Activated naive CD4-positive, alpha-beta T cell treated with anti-CD3 and anti-CD28 coated beads, Interleukin-2, amount 10 ng/mL, durations not matched to agents 7 days and 5 days (primary cell): ENCODE measurements around the gene SLC5A7.

Source experiments
- CTCF ChIA-PET: fragments of 350-600 bp; sonication (Branson Sonifier 250); formaldehyde crosslinking; loops from one replicate; lab custom pipeline; 2021; ENCODE audit warnings: antibody characterized with exemption; lab: Charles Lee
- DNase-seq: peaks from one replicate; pipeline ENCODE4 v3.0.0-alpha.2; 2020
- H3K27ac Mint-ChIP-seq: one replicate; pipeline ENCODE4 v1.8.0; 2021; ENCODE audit warnings: mild to moderate bottlenecking, moderate library complexity, mixed read lengths
- H3K27me3 Mint-ChIP-seq: one replicate; pipeline ENCODE4 v1.8.0; 2021; ENCODE audit warnings: mild to moderate bottlenecking, mixed read lengths
- H3K36me3 Mint-ChIP-seq: one replicate; pipeline ENCODE4 v1.8.0; 2021; ENCODE audit warnings: mixed read lengths
- H3K4me1 Mint-ChIP-seq: one replicate; pipeline ENCODE4 v1.8.0; 2021; ENCODE audit warnings: mixed read lengths
- H3K4me3 Mint-ChIP-seq: one replicate; pipeline ENCODE4 v1.8.0; 2021; ENCODE audit warnings: mild to moderate bottlenecking, moderate library complexity, mixed read lengths
- H3K9me3 Mint-ChIP-seq: one replicate; pipeline ENCODE4 v1.8.0; 2021; ENCODE audit warnings: mixed read lengths

The SLC5A7 gene

DNA sequence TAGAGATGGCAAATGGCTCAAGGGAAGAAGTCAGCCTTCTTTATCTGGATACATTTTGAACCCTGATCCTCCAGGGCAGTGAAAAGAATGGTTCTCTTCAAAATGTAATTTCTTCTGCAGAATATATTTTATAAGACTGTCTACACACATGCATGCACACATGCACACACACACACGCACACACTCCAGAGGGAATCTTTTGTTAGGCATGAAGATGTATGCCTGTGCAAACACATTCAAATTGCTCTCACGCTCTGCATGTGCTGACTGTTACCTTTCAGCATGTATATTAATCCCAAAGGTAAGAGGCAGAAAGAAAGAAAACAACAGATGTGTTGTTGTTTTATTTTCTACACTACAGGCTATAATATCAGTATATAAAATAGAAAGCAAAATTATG is 43.2 kb downstream of the SLC5A7 start:
- Mint-ChIP-seq H3K27ac (no peak overlapping the region), H3K36me3 (no peaks in the 10 kb centered on the region), H3K4me1 (no peaks in the 10 kb centered on the region), H3K9me3 (peaks cover 9% of the 10 kb centered on the region), H3K4me3 (no peak overlapping the region), H3K27me3 (no peaks in the 10 kb centered on the region)
- CTCF ChIA-PET, result no interaction called here
- DNase-seq, result no peak

DNA sequence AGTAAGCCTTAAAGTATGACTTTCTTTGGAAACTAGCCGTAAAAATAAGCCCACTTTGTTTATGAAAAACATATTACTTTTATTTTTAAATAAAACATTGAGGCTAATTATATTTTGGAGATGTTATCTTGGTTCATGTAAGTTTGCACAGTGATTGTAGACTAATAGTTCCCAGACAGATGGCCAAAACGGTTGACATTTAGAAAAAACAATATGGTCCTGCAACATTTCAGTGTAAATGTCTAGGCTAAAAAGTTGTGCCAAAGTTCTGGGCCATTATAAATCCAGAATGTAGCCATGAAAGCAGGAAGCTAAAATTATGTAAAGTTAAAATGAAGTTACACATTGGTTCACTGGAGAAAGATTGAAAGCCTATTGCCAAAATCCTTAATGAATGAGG is 43.6 kb downstream of the SLC5A7 start:
- CTCF ChIA-PET, result no interaction called here
- H3K9me3 Mint-ChIP-seq, result peaks cover 9% of the 10 kb centered on the region
- H3K4me1 Mint-ChIP-seq, result no peaks in the 10 kb centered on the region
- H3K27ac Mint-ChIP-seq, result no peak overlapping the region
- DNase-seq, result no peak
- H3K4me3 Mint-ChIP-seq, result no peak overlapping the region
- no peaks in the 10 kb centered on the region for H3K36me3 Mint-ChIP-seq
- no peaks in the 10 kb centered on the region for H3K27me3 Mint-ChIP-seq

DNA sequence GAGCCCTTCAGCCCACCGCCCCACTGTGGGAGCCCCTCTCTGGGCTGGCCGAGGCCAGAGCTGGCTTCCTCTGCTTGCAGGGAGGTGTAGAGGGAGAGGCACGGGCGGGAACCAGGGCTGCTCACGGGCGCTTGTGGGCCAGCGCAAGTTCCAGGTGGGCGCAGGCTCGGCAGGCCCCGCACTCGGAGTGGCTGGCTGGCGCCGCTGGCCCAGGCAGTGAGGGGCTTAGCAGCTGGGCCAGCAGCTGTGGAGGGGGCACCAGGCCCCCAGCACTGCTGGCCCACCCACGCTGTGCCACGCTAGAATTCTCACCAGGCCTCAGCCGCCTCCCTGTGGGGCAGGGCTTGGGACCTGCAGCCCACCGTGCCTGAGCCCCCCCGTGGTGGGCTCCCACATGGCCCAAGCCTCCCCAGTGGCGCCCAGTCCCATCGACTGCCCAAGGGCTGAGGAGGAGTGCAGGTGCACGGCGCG is 45.2 kb downstream of the SLC5A7 start:
- Mint-ChIP-seq H3K9me3 (peaks cover 9% of the 10 kb centered on the region), H3K4me3 (no peak overlapping the region), H3K27ac (no peak overlapping the region), H3K36me3 (no peaks in the 10 kb centered on the region), H3K4me1 (no peaks in the 10 kb centered on the region), H3K27me3 (no peaks in the 10 kb centered on the region)
- no peak for DNase-seq
- CTCF ChIA-PET, result no interaction called here

DNA sequence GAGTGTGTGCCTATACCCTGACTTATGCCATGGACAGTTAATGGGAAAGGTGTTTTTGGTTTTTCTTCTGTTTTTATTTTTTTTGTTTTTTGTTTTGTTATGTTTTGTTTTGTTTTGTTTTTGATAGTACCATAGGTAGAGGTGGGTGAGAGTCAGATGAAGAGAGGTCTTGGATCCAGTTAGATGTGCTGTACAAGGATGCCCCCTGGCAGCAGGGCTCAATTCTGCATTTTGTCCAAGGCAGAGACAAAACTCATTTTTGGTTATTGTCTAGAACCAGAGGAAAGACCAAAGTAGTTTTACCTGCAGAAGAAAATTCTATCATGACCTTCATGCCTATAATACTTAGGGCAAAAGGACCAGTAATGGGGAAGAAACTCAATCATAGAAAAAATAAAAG is 48.5 kb downstream of the SLC5A7 start:
- CTCF ChIA-PET, result no interaction called here
- no peak overlapping the region for H3K4me3 Mint-ChIP-seq
- no peaks in the 10 kb centered on the region for H3K36me3 Mint-ChIP-seq
- H3K27me3 Mint-ChIP-seq, result no peaks in the 10 kb centered on the region
- H3K4me1 Mint-ChIP-seq, result no peaks in the 10 kb centered on the region
- DNase-seq, result no peak
- no peak overlapping the region for H3K27ac Mint-ChIP-seq
- peaks cover 9% of the 10 kb centered on the region for H3K9me3 Mint-ChIP-seq

DNA sequence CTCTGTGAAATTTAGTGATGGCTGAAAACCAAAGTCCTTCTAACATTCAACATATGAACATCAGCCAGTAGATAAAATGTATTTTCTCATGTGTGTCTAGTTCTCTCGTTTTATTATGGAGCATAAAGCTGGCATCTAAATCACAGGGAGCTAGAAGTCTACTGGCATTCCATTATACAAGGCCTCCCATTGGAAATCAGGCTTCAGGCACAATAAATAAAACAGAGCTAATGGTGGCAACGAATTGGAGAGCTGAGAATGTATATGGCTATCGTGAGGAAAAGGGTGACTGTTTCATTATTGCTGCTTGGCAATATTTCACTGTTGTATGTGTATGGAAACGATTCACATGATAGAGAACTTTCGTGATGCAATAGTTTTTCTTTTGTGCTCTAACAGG is 62.4 kb downstream of the SLC5A7 start:
- H3K36me3 Mint-ChIP-seq, result no peaks in the 10 kb centered on the region
- CTCF ChIA-PET, result interaction anchor here (1.0 kb wide), 1 partner anchor 24 kb away, joined by 4 read pairs; no protein-coding TSS in a partner anchor
- no peak for DNase-seq
- no peaks in the 10 kb centered on the region for H3K4me1 Mint-ChIP-seq
- peaks cover 3% of the 10 kb centered on the region for H3K9me3 Mint-ChIP-seq
- H3K27me3 Mint-ChIP-seq, result no peaks in the 10 kb centered on the region
- no peak overlapping the region for H3K4me3 Mint-ChIP-seq
- no peak overlapping the region for H3K27ac Mint-ChIP-seq

DNA sequence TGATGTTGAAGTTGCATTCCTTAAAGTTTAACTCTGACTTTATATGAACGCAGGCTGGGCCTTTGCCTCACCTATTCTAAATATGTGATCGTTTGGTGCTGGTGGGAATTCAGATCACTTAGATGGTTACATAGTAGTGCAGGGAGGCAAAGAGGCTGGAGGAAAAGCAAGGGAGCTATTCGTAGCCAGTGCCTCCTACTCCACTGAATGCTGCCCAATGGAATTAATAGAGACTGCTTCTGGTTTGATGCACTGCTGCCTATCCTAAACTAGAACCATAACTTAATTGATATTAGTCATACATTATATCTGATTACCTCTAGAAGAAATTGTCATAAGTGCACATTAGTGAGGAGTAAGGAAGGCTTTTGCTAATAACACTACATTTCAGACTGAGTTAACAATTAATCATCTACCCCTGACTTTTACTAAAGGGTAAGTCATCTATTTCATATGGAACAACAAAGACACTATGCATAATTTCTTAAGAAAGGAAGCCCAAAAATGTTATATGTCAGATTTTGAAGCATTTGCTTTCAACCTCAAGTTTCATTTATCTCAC is 72.3 kb downstream of the SLC5A7 start:
- no peak overlapping the region for H3K27ac Mint-ChIP-seq
- no peaks in the 10 kb centered on the region for H3K9me3 Mint-ChIP-seq
- H3K4me3 Mint-ChIP-seq, result no peak overlapping the region
- no peaks in the 10 kb centered on the region for H3K4me1 Mint-ChIP-seq
- no peaks in the 10 kb centered on the region for H3K27me3 Mint-ChIP-seq
- H3K36me3 Mint-ChIP-seq, result no peaks in the 10 kb centered on the region
- CTCF ChIA-PET, result no interaction called here
- no peak for DNase-seq

DNA sequence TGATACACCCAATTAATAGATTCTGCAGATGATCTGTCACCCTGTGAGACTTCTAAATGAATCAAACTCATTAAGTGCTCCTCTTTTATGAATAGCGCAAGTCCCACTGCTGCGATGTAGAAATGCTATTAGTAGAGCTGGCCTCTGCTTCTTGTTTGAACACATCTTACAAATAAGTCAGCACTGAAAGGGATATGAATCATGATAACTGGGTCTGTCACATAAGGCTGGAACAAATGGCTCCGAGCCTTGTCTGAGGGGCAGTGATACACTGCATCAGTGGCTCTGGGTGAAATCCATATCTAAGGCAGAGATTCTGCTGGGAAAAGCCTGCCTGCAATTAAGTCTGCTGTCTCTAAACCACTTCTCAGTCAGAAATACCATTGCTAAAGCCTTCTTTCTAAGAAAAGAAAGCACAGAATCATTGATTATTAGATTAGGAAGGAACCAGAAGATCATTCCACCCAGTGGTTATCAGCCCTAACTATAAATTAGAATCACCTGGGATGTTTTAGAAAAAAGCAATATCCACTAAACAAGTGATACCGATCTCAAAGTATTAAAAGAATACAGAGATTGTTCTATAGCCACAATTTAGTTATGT is 75.2 kb downstream of the SLC5A7 start:
- no peak overlapping the region for H3K4me3 Mint-ChIP-seq
- DNase-seq, result no peak
- H3K4me1 Mint-ChIP-seq, result no peaks in the 10 kb centered on the region
- CTCF ChIA-PET, result no interaction called here
- no peaks in the 10 kb centered on the region for H3K27me3 Mint-ChIP-seq
- no peaks in the 10 kb centered on the region for H3K9me3 Mint-ChIP-seq
- no peak overlapping the region for H3K27ac Mint-ChIP-seq
- no peaks in the 10 kb centered on the region for H3K36me3 Mint-ChIP-seq
